ENCODE data around the gene NXNL2. TPM values are rescaled to one million over a fixed set of nuclear protein-coding genes. Genes with fewer than 3 reads are reported as not detected.

Gene NXNL2
- total RNA-seq, 2 donors from 2014 or later: not detected

- Mint-ChIP-seq H3K4me1 (ENCODE audit: low read depth in 2 of 2) (peaks cover 0 to 10% of the 10 kb centered on the region in 2 donors), H3K27me3 (peaks cover 24 to 29% of the 10 kb centered on the region in 2 donors), H3K4me3 (no peak overlapping the region), H3K36me3 (no peaks in the 10 kb centered on the region), H3K27ac (no peak overlapping the region), H3K9me3 (no peaks in the 10 kb centered on the region)
- no peak for DNase-seq (ENCODE audit: low spot score)
- no peak for ATAC-seq
Observed at GRCh38 chr9:88538311-88539085, 3.5 kb downstream of the NXNL2 start.

GRCh38 chr9:88539246-88539645 lies 4.3 kb downstream of the NXNL2 start:
- no peak overlapping the region for H3K4me3 Mint-ChIP-seq
- H3K27ac Mint-ChIP-seq: no peak overlapping the region
- no peaks in the 10 kb centered on the region for H3K9me3 Mint-ChIP-seq
- H3K27me3 Mint-ChIP-seq: peaks cover 20 to 25% of the 10 kb centered on the region in 2 donors
- ATAC-seq (no peak), DNase-seq (ENCODE audit: low spot score) (no peak)
- peaks cover 0 to 4% of the 10 kb centered on the region in 2 donors for H3K4me1 Mint-ChIP-seq (ENCODE audit: low read depth in 2 of 2)
- no peaks in the 10 kb centered on the region for H3K36me3 Mint-ChIP-seq

DNA sequence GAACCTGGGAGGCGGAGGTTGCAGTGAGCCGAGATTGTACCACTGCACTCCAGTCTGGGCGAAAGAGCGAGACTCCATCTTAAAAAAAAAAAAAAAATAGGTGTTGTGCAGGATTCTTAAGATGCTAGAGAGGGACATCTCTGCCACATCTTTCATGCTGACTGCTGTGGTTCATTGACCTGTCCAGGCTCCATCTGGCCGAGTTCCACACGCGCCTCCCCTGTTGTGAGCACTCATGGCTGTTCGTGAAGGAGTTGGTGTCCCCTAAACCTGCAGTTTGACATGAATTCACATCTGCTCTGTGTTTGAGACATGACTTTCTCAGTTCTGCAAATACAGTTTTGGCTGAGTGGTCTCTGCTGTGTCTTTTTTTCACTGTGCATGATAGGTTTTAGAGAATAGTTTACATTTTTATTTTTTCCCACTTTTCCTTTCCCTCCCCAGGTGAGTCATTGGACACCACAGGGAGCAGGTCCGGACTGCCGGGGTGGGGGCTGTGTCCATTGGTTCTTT lies 5.3 kb downstream of the NXNL2 start:
- Mint-ChIP-seq H3K4me3 (no peak overlapping the region), H3K9me3 (no peaks in the 10 kb centered on the region), H3K36me3 (no peaks in the 10 kb centered on the region), H3K4me1 (ENCODE audit: low read depth in 2 of 2) (peaks cover 0 to 4% of the 10 kb centered on the region in 2 donors), H3K27ac (no peak overlapping the region), H3K27me3 (peaks cover 22 to 34% of the 10 kb centered on the region in 2 donors)
- ATAC-seq (no peak), DNase-seq (ENCODE audit: low spot score) (no peak)

DNA sequence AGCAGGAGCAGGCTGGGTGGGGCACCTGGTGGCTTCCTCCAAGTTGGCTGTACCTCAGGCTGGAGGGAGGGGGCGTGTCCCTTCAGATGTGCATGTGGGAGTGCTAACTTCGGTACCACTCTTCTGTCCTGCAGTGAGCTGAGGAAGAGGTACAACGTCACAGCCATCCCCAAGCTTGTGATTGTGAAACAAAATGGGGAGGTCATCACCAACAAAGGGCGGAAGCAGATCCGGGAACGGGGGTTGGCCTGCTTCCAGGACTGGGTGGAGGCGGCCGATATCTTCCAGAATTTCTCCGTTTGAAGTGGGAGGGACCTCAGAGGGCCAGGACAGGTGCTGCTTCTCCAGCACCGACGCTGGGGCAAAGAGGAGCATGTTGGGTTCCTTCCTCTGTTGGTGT lies 9.3 kb downstream of the NXNL2 start:
- Mint-ChIP-seq H3K27ac (no peak overlapping the region), H3K9me3 (no peaks in the 10 kb centered on the region), H3K4me3 (no peak overlapping the region), H3K4me1 (ENCODE audit: low read depth in 2 of 2) (no peaks in the 10 kb centered on the region), H3K36me3 (no peaks in the 10 kb centered on the region), H3K27me3 (peaks cover 9 to 14% of the 10 kb centered on the region in 2 donors)
- DNase-seq (ENCODE audit: low spot score): no peak
- ATAC-seq: no peak

GRCh38 chr9:88551546-88552137 lies 16.7 kb downstream of the NXNL2 start:
- ATAC-seq: no peak
- H3K9me3 Mint-ChIP-seq: no peaks in the 10 kb centered on the region
- no peak overlapping the region for H3K4me3 Mint-ChIP-seq
- no peak for DNase-seq (ENCODE audit: low spot score)
- H3K27me3 Mint-ChIP-seq: peaks cover 18 to 33% of the 10 kb centered on the region in 2 donors
- H3K27ac Mint-ChIP-seq: no peak overlapping the region
- no peaks in the 10 kb centered on the region for H3K4me1 Mint-ChIP-seq (ENCODE audit: low read depth in 2 of 2)
- no peaks in the 10 kb centered on the region for H3K36me3 Mint-ChIP-seq

GRCh38 chr9:88553350-88553749 lies 18.4 kb downstream of the NXNL2 start:
- H3K9me3 Mint-ChIP-seq: no peaks in the 10 kb centered on the region
- no peaks in the 10 kb centered on the region for H3K36me3 Mint-ChIP-seq
- no peak for DNase-seq (ENCODE audit: low spot score)
- H3K4me3 Mint-ChIP-seq: no peak overlapping the region
- peaks cover 21 to 33% of the 10 kb centered on the region in 2 donors for H3K27me3 Mint-ChIP-seq
- no peaks in the 10 kb centered on the region for H3K4me1 Mint-ChIP-seq (ENCODE audit: low read depth in 2 of 2)
- H3K27ac Mint-ChIP-seq: no peak overlapping the region
- no peak for ATAC-seq

GRCh38 chr9:88555268-88555980 lies 20.4 kb downstream of the NXNL2 start:
- Mint-ChIP-seq H3K4me3 (no peak overlapping the region), H3K9me3 (no peaks in the 10 kb centered on the region), H3K27ac (no peak overlapping the region), H3K4me1 (ENCODE audit: low read depth in 2 of 2) (no peaks in the 10 kb centered on the region), H3K36me3 (no peaks in the 10 kb centered on the region), H3K27me3 (peaks cover 18 to 32% of the 10 kb centered on the region in 2 donors)
- ATAC-seq (peak in 1 of 2 donors; percentile 17), DNase-seq (ENCODE audit: low spot score) (no peak)

DNA sequence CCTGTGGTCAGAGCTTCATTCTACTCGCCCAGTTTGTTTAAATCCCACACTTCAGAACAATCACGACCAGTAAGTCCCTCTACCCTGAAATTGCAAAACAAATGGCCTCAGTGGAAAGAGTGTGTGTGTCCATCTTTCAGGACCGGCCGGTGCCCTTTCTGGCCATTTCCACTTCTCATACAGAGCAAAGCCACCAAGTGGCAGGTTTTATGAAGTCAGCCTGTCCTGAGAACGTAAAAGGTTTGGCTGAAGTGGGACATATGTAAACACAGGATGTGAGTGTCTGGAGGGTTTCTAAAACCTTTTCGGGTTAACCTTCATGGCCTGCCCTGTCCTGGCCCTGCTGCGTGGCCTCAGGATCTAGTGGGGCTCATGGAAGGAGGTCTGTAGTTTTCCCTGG lies 24.7 kb downstream of the NXNL2 start:
- DNase-seq (ENCODE audit: low spot score) (no peak), ATAC-seq (no peak)
- H3K9me3 Mint-ChIP-seq: no peaks in the 10 kb centered on the region
- no peaks in the 10 kb centered on the region for H3K4me1 Mint-ChIP-seq (ENCODE audit: low read depth in 2 of 2)
- peaks cover 9 to 16% of the 10 kb centered on the region in 2 donors for H3K27me3 Mint-ChIP-seq
- H3K27ac Mint-ChIP-seq: no peak overlapping the region
- H3K36me3 Mint-ChIP-seq: no peaks in the 10 kb centered on the region
- H3K4me3 Mint-ChIP-seq: no peak overlapping the region

GRCh38 chr9:88567870-88568269 lies 32.9 kb downstream of the NXNL2 start:
- Mint-ChIP-seq H3K36me3 (no peaks in the 10 kb centered on the region), H3K27ac (no peak overlapping the region), H3K4me1 (ENCODE audit: low read depth in 2 of 2) (no peaks in the 10 kb centered on the region), H3K9me3 (no peaks in the 10 kb centered on the region), H3K27me3 (peaks cover 2 to 22% of the 10 kb centered on the region in 2 donors), H3K4me3 (no peak overlapping the region)
- peak; percentile 83 to 87 for ATAC-seq
- DNase-seq (ENCODE audit: low spot score): no peak

DNA sequence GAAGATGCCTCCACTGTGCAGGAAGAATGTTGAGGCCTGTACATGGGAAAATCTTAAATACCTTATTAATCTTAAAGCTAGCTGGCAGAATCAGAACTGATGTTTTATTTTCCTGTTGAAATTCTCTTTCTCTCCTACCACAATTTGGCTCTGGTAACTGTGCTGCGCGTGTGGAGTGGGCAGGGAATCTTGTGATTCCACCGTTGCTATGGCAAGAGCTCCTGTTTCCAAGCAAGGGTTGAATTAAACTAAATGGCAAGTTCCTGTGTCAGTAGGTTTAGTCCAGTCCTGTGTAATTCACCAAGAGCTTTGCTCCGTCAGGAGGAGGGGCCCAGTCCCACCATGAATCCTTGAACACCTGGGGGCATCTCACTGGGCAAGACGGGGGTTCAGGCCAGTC lies 36.4 kb downstream of the NXNL2 start:
- DNase-seq (ENCODE audit: low spot score) (no peak), ATAC-seq (no peak)
- H3K9me3 Mint-ChIP-seq: no peaks in the 10 kb centered on the region
- peaks cover 19 to 30% of the 10 kb centered on the region in 2 donors for H3K27me3 Mint-ChIP-seq
- no peak overlapping the region for H3K27ac Mint-ChIP-seq
- no peaks in the 10 kb centered on the region for H3K4me1 Mint-ChIP-seq (ENCODE audit: low read depth in 2 of 2)
- H3K4me3 Mint-ChIP-seq: no peak overlapping the region
- no peaks in the 10 kb centered on the region for H3K36me3 Mint-ChIP-seq

DNA sequence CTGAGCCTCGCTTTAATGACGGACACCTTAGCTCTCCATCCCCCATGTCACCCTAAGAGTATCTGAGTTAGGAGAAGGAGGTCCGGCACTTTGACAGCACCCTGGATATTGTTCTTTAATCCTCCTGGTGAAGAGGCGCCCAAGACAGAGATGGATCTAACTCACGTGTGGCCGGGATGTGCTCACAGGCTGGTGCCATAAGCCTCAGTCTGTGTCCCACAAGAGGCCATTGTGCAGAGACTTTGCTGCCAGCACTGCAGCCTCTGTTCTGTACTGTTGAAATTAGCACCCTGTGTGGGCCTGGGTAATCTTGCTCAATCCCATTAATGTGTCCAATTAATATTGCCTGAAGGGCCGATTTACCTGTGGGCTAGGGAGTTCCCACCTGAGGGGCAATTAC lies 37.7 kb downstream of the NXNL2 start:
- no peak for ATAC-seq
- peaks cover 19 to 23% of the 10 kb centered on the region in 2 donors for H3K27me3 Mint-ChIP-seq
- no peaks in the 10 kb centered on the region for H3K4me1 Mint-ChIP-seq (ENCODE audit: low read depth in 2 of 2)
- H3K36me3 Mint-ChIP-seq: no peaks in the 10 kb centered on the region
- H3K9me3 Mint-ChIP-seq: no peaks in the 10 kb centered on the region
- no peak overlapping the region for H3K27ac Mint-ChIP-seq
- no peak overlapping the region for H3K4me3 Mint-ChIP-seq
- DNase-seq (ENCODE audit: low spot score): no peak

- no peaks in the 10 kb centered on the region for H3K36me3 Mint-ChIP-seq
- no peaks in the 10 kb centered on the region for H3K9me3 Mint-ChIP-seq
- H3K4me1 Mint-ChIP-seq (ENCODE audit: low read depth in 2 of 2): peaks cover 0 to 2% of the 10 kb centered on the region in 2 donors
- H3K27me3 Mint-ChIP-seq: peaks cover 19 to 23% of the 10 kb centered on the region in 2 donors
- no peak overlapping the region for H3K4me3 Mint-ChIP-seq
- ATAC-seq (no peak), DNase-seq (ENCODE audit: low spot score) (no peak)
- no peak overlapping the region for H3K27ac Mint-ChIP-seq
Observed at GRCh38 chr9:88574953-88575352, 40.0 kb downstream of the NXNL2 start.

- Mint-ChIP-seq H3K36me3 (no peaks in the 10 kb centered on the region), H3K27ac (no peak overlapping the region)
- no peak for ATAC-seq
Observed at GRCh38 chr9:88577256-88578120, 42.5 kb downstream of the NXNL2 start.

More at GRCh38 chr9:88577256-88578120, 42.5 kb downstream of the NXNL2 start:
- Mint-ChIP-seq H3K9me3 (no peaks in the 10 kb centered on the region), H3K27me3 (peaks cover 19 to 24% of the 10 kb centered on the region in 2 donors), H3K4me1 (ENCODE audit: low read depth in 2 of 2) (peaks cover 0 to 2% of the 10 kb centered on the region in 2 donors), H3K4me3 (no peak overlapping the region)
- no peak for DNase-seq (ENCODE audit: low spot score)

Measured in natural killer cell treated with Interleukin-12 subunit alpha and Interleukin-12 subunit beta and Interleukin-15 and Interleukin-18, amount 100 ng/mL, for 72 hours (primary cell).